ENCODE measurements around the gene BTBD9.

Gene BTBD9

DNA sequence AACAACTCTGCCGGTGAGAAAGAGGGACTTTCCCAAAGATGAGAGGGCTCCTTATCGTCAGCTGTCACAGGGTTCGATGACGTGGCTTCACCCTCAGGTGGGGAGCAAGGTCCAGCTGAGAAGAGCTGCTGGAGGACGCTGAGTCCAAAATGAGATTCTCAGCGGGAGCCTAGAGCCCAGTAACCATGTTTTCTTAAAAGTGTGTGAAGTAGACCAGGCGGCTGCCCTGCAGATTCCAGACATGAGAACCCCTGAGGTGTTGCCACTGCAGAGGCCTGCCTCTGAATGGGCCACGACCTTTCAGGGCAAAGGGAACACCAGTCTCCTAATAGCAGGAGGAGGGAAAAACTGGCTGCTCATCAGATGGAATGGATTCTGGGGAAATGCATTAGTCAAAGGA is 375.1 kb downstream of the BTBD9 start:
- no peaks in the 10 kb centered on the region for H3K36me3 ChIP-seq (ENCODE audit: control insufficient read depth, low read length)
- TF ChIP-seq, protein P1, sequence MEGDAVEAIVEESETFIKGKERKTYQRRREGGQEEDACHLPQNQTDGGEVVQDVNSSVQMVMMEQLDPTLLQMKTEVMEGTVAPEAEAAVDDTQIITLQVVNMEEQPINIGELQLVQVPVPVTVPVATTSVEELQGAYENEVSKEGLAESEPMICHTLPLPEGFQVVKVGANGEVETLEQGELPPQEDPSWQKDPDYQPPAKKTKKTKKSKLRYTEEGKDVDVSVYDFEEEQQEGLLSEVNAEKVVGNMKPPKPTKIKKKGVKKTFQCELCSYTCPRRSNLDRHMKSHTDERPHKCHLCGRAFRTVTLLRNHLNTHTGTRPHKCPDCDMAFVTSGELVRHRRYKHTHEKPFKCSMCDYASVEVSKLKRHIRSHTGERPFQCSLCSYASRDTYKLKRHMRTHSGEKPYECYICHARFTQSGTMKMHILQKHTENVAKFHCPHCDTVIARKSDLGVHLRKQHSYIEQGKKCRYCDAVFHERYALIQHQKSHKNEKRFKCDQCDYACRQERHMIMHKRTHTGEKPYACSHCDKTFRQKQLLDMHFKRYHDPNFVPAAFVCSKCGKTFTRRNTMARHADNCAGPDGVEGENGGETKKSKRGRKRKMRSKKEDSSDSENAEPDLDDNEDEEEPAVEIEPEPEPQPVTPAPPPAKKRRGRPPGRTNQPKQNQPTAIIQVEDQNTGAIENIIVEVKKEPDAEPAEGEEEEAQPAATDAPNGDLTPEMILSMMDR (IDR thresholded peaks at IDR 0.05; ENCODE audit: low read depth, low read length, poor library complexity, severe bottlenecking) = no peak
- TF ChIP-seq EZH2phosphoT487 (IDR thresholded peaks at IDR 0.05; ENCODE audit: borderline replicate concordance, low read length) = no peak
- no peaks in the 10 kb centered on the region for H3F3A ChIP-seq (ENCODE audit: control insufficient read depth, insufficient read depth)
- H3K4me1 ChIP-seq (ENCODE audit: control insufficient read depth, low read length) = no peaks in the 10 kb centered on the region
- H3K9me3 ChIP-seq (ENCODE audit: control insufficient read depth, insufficient read depth, low read length) = no peaks in the 10 kb centered on the region
- no peaks in the 10 kb centered on the region for H3K27me3 ChIP-seq (ENCODE audit: control insufficient read depth, low read length)
- no peak overlapping the region for H3K4me2 ChIP-seq (ENCODE audit: low read length)
- H3K9me2 ChIP-seq (replicated peaks; ENCODE audit: control insufficient read depth, low read length) = no peaks in the 10 kb centered on the region
- no peak overlapping the region for H3K27ac ChIP-seq (ENCODE audit: low read depth, low read length)
- H3K4me3 ChIP-seq (ENCODE audit: low read length) = no peak overlapping the region
- H3K79me2 ChIP-seq (ENCODE audit: control insufficient read depth, low read length) = no peaks in the 10 kb centered on the region
- H4K20me1 ChIP-seq (ENCODE audit: control insufficient read depth, insufficient read depth, low read depth, low read length) = no peaks in the 10 kb centered on the region

GRCh38 chr6:38262609-38263008 is 377.1 kb downstream of the BTBD9 start:
- Histone ChIP-seq H3K27ac (ENCODE audit: low read depth, low read length) (no peak overlapping the region), H4K20me1 (ENCODE audit: control insufficient read depth, insufficient read depth, low read depth, low read length) (no peaks in the 10 kb centered on the region), H3K79me2 (ENCODE audit: control insufficient read depth, low read length) (no peaks in the 10 kb centered on the region), H3K27me3 (ENCODE audit: control insufficient read depth, low read length) (no peaks in the 10 kb centered on the region), H3K36me3 (ENCODE audit: control insufficient read depth, low read length) (no peaks in the 10 kb centered on the region), H3F3A (ENCODE audit: control insufficient read depth, insufficient read depth) (no peaks in the 10 kb centered on the region), H3K4me3 (ENCODE audit: low read length) (no peak overlapping the region), H3K9me2 (replicated peaks; ENCODE audit: control insufficient read depth, low read length) (no peaks in the 10 kb centered on the region), H3K4me2 (ENCODE audit: low read length) (no peak overlapping the region), H3K9me3 (ENCODE audit: control insufficient read depth, insufficient read depth, low read length) (no peaks in the 10 kb centered on the region), H3K4me1 (ENCODE audit: control insufficient read depth, low read length) (no peaks in the 10 kb centered on the region)
- TF ChIP-seq, protein P1 (IDR thresholded peaks at IDR 0.05; ENCODE audit: low read depth, low read length, poor library complexity, severe bottlenecking) = no peak
- TF ChIP-seq EZH2phosphoT487 (IDR thresholded peaks at IDR 0.05; ENCODE audit: borderline replicate concordance, low read length) = no peak

DNA sequence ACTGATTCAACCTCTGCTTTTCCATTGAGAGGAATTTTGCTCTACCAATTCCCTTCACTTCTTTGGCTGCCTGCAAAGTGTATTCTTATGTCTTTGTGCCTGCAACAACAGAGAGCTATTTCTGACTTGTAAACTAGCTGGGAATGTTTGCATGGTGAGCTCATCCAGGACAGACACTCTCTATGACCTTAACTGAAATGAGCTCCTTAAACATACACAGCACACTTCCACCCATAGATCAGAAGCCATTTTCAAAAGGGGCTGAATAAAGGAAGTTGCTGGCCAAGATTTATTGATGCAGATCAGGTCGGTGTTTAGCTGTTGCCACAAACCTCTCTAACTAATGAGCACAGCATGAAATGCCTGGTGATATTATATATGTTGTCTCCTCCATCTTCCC is 377.7 kb downstream of the BTBD9 start:
- no peaks in the 10 kb centered on the region for H3K9me2 ChIP-seq (replicated peaks; ENCODE audit: control insufficient read depth, low read length)
- no peaks in the 10 kb centered on the region for H3K9me3 ChIP-seq (ENCODE audit: control insufficient read depth, insufficient read depth, low read length)
- H3F3A ChIP-seq (ENCODE audit: control insufficient read depth, insufficient read depth) = no peaks in the 10 kb centered on the region
- no peak overlapping the region for H3K4me2 ChIP-seq (ENCODE audit: low read length)
- H3K36me3 ChIP-seq (ENCODE audit: control insufficient read depth, low read length) = no peaks in the 10 kb centered on the region
- no peaks in the 10 kb centered on the region for H3K27me3 ChIP-seq (ENCODE audit: control insufficient read depth, low read length)
- no peak overlapping the region for H3K27ac ChIP-seq (ENCODE audit: low read depth, low read length)
- H3K4me3 ChIP-seq (ENCODE audit: low read length) = no peak overlapping the region
- no peaks in the 10 kb centered on the region for H4K20me1 ChIP-seq (ENCODE audit: control insufficient read depth, insufficient read depth, low read depth, low read length)
- TF ChIP-seq, protein P1 (IDR thresholded peaks at IDR 0.05; ENCODE audit: low read depth, low read length, poor library complexity, severe bottlenecking) = no peak
- TF ChIP-seq EZH2phosphoT487 (IDR thresholded peaks at IDR 0.05; ENCODE audit: borderline replicate concordance, low read length) = no peak
- H3K4me1 ChIP-seq (ENCODE audit: control insufficient read depth, low read length) = no peaks in the 10 kb centered on the region
- no peaks in the 10 kb centered on the region for H3K79me2 ChIP-seq (ENCODE audit: control insufficient read depth, low read length)

- H3K27me3 ChIP-seq (ENCODE audit: control insufficient read depth, low read length) = no peaks in the 10 kb centered on the region
- no peaks in the 10 kb centered on the region for H4K20me1 ChIP-seq (ENCODE audit: control insufficient read depth, insufficient read depth, low read depth, low read length)
- no peaks in the 10 kb centered on the region for H3K9me2 ChIP-seq (replicated peaks; ENCODE audit: control insufficient read depth, low read length)
- H3K27ac ChIP-seq (ENCODE audit: low read depth, low read length) = no peak overlapping the region
- H3K9me3 ChIP-seq (ENCODE audit: control insufficient read depth, insufficient read depth, low read length) = no peaks in the 10 kb centered on the region
- H3K4me3 ChIP-seq (ENCODE audit: low read length) = no peak overlapping the region
- no peaks in the 10 kb centered on the region for H3K79me2 ChIP-seq (ENCODE audit: control insufficient read depth, low read length)
- no peaks in the 10 kb centered on the region for H3F3A ChIP-seq (ENCODE audit: control insufficient read depth, insufficient read depth)
- H3K4me1 ChIP-seq (ENCODE audit: control insufficient read depth, low read length) = no peaks in the 10 kb centered on the region
- no peaks in the 10 kb centered on the region for H3K36me3 ChIP-seq (ENCODE audit: control insufficient read depth, low read length)
- H3K4me2 ChIP-seq (ENCODE audit: low read length) = no peak overlapping the region
- TF ChIP-seq, protein P1 (IDR thresholded peaks at IDR 0.05; ENCODE audit: low read depth, low read length, poor library complexity, severe bottlenecking) = no peak
- TF ChIP-seq EZH2phosphoT487 (IDR thresholded peaks at IDR 0.05; ENCODE audit: borderline replicate concordance, low read length) = no peak
Observed at GRCh38 chr6:38261626-38262025, 378.1 kb downstream of the BTBD9 start.

All from DOHH2 (cell line).